Liver (tissue), 9 donors: ENCODE measurements around the gene GNG12. TPM values are rescaled to one million over a fixed set of nuclear protein-coding genes. Genes with fewer than 3 reads are reported as not detected.

ENCODE experiments used
- DNase-seq: peaks from one replicate; pipeline ENCODE4 v3.0.0-alpha.2; 2017; ENCODE audit warnings: low spot score
- H3K27ac ChIP-seq, 2 donors: one replicate each; pipeline ENCODE4 v1.7.0; 2013; ENCODE audit warnings: inconsistent platforms in 2 of 2, low read length in 2 of 2, control low read depth in 1 of 2, low read depth in 1 of 2, mild to moderate bottlenecking in 1 of 2
- H3K27me3 ChIP-seq, 4 donors: one replicate each; pipeline versions ENCODE4 v1.6.1 to v1.7.0; 2013; ENCODE audit warnings: low read length in 3 of 4, inconsistent platforms in 1 of 4, mild to moderate bottlenecking in 1 of 4, moderate library complexity in 1 of 4; ENCODE audit not compliant: control insufficient read depth in 4 of 4, insufficient read depth in 4 of 4
- H3K36me3 ChIP-seq, 4 donors: one replicate each; pipeline versions ENCODE4 v1.6.1 to v1.7.0; 2013; ENCODE audit warnings: low read length in 3 of 4, mild to moderate bottlenecking in 3 of 4, low read depth in 1 of 4, moderate library complexity in 1 of 4; ENCODE audit not compliant: control insufficient read depth in 4 of 4, insufficient read depth in 3 of 4
- H3K4me1 ChIP-seq, 4 donors: one replicate each; pipeline versions ENCODE4 v1.6.1 to v1.7.0; 2013; ENCODE audit warnings: low read length in 3 of 4, mild to moderate bottlenecking in 3 of 4, moderate library complexity in 1 of 4; ENCODE audit not compliant: control insufficient read depth in 4 of 4, insufficient read depth in 4 of 4
- H3K4me3 ChIP-seq, 3 donors: one replicate each; pipeline versions ENCODE4 v1.6.1 to v1.7.0; 2013; ENCODE audit warnings: low read length in 3 of 3, control low read depth in 1 of 3, low read depth in 1 of 3, mild to moderate bottlenecking in 1 of 3
- H3K9ac ChIP-seq, 2 donors: one replicate each; pipeline ENCODE4 v1.7.0; 2013; ENCODE audit warnings: low read length in 2 of 2, mild to moderate bottlenecking in 2 of 2, moderate library complexity in 2 of 2, control low read depth in 1 of 2, low read depth in 1 of 2
- H3K9me3 ChIP-seq, 4 donors: one replicate each; pipeline versions ENCODE4 v1.6.1 to v1.7.0; 2013; ENCODE audit warnings: low read length in 3 of 4; ENCODE audit not compliant: control insufficient read depth in 4 of 4
- EGR1 ChIP-seq, 2 donors: IDR thresholded peaks; 2 replicates each; pipeline ENCODE4 v1.6.1; 2016 to 2018; ENCODE audit warnings: antibody characterized with exemption in 2 of 2, low read depth in 2 of 2
- FOXA1 ChIP-seq: IDR thresholded peaks from 2 replicates; pipeline ENCODE4 v1.6.1; 2016; ENCODE audit warnings: antibody characterized with exemption
- FOXA2 ChIP-seq: IDR thresholded peaks from 2 replicates; pipeline ENCODE4 v1.6.1; 2016; ENCODE audit warnings: antibody characterized with exemption
- GABPA ChIP-seq, 2 donors: IDR thresholded peaks in 1 of 2; conservative IDR thresholded peaks in 1 of 2; 2 replicates each; pipeline ENCODE4 v1.6.1; 2016; ENCODE audit warnings: antibody characterized with exemption in 2 of 2, mild to moderate bottlenecking in 1 of 2, moderate library complexity in 1 of 2
- HNF4A ChIP-seq, 2 donors: conservative IDR thresholded peaks; 2 replicates each; pipeline ENCODE4 v1.6.1; 2016; ENCODE audit warnings: antibody characterized with exemption in 2 of 2, mild to moderate bottlenecking in 2 of 2
- HNF4G ChIP-seq: IDR thresholded peaks from 2 replicates; pipeline ENCODE4 v1.6.1; 2016; ENCODE audit warnings: antibody characterized with exemption
- JUND ChIP-seq, 2 donors: IDR thresholded peaks; 2 replicates each; pipeline ENCODE4 v1.6.1; 2016; ENCODE audit warnings: antibody characterized with exemption in 2 of 2
- MAX ChIP-seq: IDR thresholded peaks from 2 replicates; pipeline ENCODE4 v1.6.1; 2016; ENCODE audit warnings: antibody characterized with exemption
- NR2F2 ChIP-seq: IDR thresholded peaks from 2 replicates; pipeline ENCODE4 v1.6.1; 2016; ENCODE audit warnings: antibody characterized with exemption
- RAD21 ChIP-seq, 2 donors: IDR thresholded peaks; 2 replicates each; pipeline ENCODE4 v1.6.1; 2016; ENCODE audit warnings: antibody characterized with exemption in 2 of 2, mild to moderate bottlenecking in 2 of 2
- SP1 ChIP-seq: IDR thresholded peaks from 2 replicates; pipeline ENCODE4 v1.6.1; 2018; ENCODE audit warnings: antibody characterized with exemption, mild to moderate bottlenecking
- TAF1 ChIP-seq: conservative IDR thresholded peaks from 2 replicates; pipeline ENCODE4 v1.6.1; 2016; ENCODE audit warnings: antibody characterized with exemption, mild to moderate bottlenecking
- YY1 ChIP-seq: IDR thresholded peaks from 2 replicates; pipeline ENCODE4 v1.6.1; 2016; ENCODE audit warnings: antibody characterized with exemption, mild to moderate bottlenecking
- ZBTB33 ChIP-seq: IDR thresholded peaks from 2 replicates; pipeline ENCODE4 v1.6.1; 2016; ENCODE audit warnings: antibody characterized with exemption
- WGBS: extraction: QIAGEN DNeasy Blood & Tissue Kit; methylation state at CpG from one replicate; pipeline ENCODE4 v1.1.7; 2013; 5-methylcytosine and 5-hydroxymethylcytosine counted together
- polyA plus RNA-seq, 2 donors: library from polyadenylated mRNA; stranded (reverse) in 1 of 2; unstranded in 1 of 2; fragments of 200-250 nt in 1 of 2; fragments of >200 nt in 1 of 2; fragmentation: Nextera tagmentation in 1 of 2; extraction: Ambion mirVana in 1 of 2; gene quantifications; one replicate each; pipeline versions ENCODE4 v1.2.1 to v1.2.3, GENCODE V29; 2013 to 2015
- total RNA-seq, 2 donors: library from RNA; depleted of rRNA; stranded (reverse); fragments of >200 nt; gene quantifications; one replicate each; pipeline ENCODE4 v1.2.3, GENCODE V29; 2014
- donor health status: healthy.
- donor health status: healthy.
- donor health status: healthy.
- donor health status: healthy.
- donor health status: healthy.

The GNG12 gene
- total and polyA plus RNA-seq, 4 donors: 15.4 to 26.1 (median 19.7) TPM

- no peak for DNase-seq
- H3K4me3 ChIP-seq: no peak overlapping the region
- H3K9ac ChIP-seq: no peak overlapping the region
- no peaks in the 10 kb centered on the region for H3K9me3 ChIP-seq
- TF ChIP-seq GABPA (IDR thresholded peaks at IDR 0.05 in 1 of 2, conservative IDR thresholded peaks at IDR 0.05 in 1 of 2) (no peak), JUND (IDR thresholded peaks at IDR 0.05) (no peak), SP1 (no peak), FOXA2 (no peak), RAD21 (IDR thresholded peaks at IDR 0.05) (no peak), FOXA1 (no peak)
- H3K27ac ChIP-seq: no peak overlapping the region
- 83% methylated on average over 1 of the region's 1 CpG for WGBS
- no peaks in the 10 kb centered on the region for H3K27me3 ChIP-seq
- no peaks in the 10 kb centered on the region for H3K36me3 ChIP-seq
- H3K4me1 ChIP-seq: peaks cover 0 to 2% (median 0%) of the 10 kb centered on the region in 4 donors
These were observed 28.7 kb upstream of the GNG12 start for GRCh38 chr1:67861856-67862516.

- no peak for DNase-seq
- Histone ChIP-seq H3K36me3 (no peaks in the 10 kb centered on the region), H3K27ac (no peak overlapping the region), H3K4me3 (no peak overlapping the region), H3K4me1 (peaks cover 0 to 4% (median 0%) of the 10 kb centered on the region in 4 donors), H3K27me3 (no peaks in the 10 kb centered on the region), H3K9me3 (no peaks in the 10 kb centered on the region), H3K9ac (no peak overlapping the region)
- 84% methylated on average over 2 of the region's 2 CpGs for WGBS
- TF ChIP-seq JUND (IDR thresholded peaks at IDR 0.05) (no peak), ZBTB33 (no peak), SP1 (no peak)
These were observed 27.5 kb upstream of the GNG12 start for GRCh38 chr1:67860776-67861175.

GRCh38 chr1:67856921-67857320 lies 23.7 kb upstream of the GNG12 start:
- H3K4me3 ChIP-seq: no peak overlapping the region
- H3K36me3 ChIP-seq: no peaks in the 10 kb centered on the region
- peak; percentile 5 to 6 for TF ChIP-seq HNF4A (conservative IDR thresholded peaks at IDR 0.05)
- TF ChIP-seq EGR1 (IDR thresholded peaks at IDR 0.05; ENCODE audit: low read depth in 2 of 2): no peak
- TF ChIP-seq MAX: no peak
- no peak for TF ChIP-seq TAF1
- no peak for TF ChIP-seq YY1
- no peak for DNase-seq
- no peaks in the 10 kb centered on the region for H3K9me3 ChIP-seq
- H3K27me3 ChIP-seq: no peaks in the 10 kb centered on the region
- no peak overlapping the region for H3K9ac ChIP-seq
- 53% methylated on average over 4 of the region's 4 CpGs for WGBS
- no peak overlapping the region for H3K27ac ChIP-seq
- H3K4me1 ChIP-seq: peaks cover 0 to 4% (median 0%) of the 10 kb centered on the region in 4 donors

- Histone ChIP-seq H3K9ac (no peak overlapping the region), H3K9me3 (no peaks in the 10 kb centered on the region), H3K27ac (no peak overlapping the region), H3K36me3 (no peaks in the 10 kb centered on the region), H3K27me3 (no peaks in the 10 kb centered on the region), H3K4me3 (no peak overlapping the region), H3K4me1 (peaks cover 0 to 4% (median 0%) of the 10 kb centered on the region in 4 donors)
- no peak for DNase-seq
- 80% methylated on average over 2 of the region's 2 CpGs for WGBS
- TF ChIP-seq GABPA (IDR thresholded peaks at IDR 0.05 in 1 of 2, conservative IDR thresholded peaks at IDR 0.05 in 1 of 2): no peak
- no peak for TF ChIP-seq HNF4G
- TF ChIP-seq NR2F2: no peak
- TF ChIP-seq MAX: no peak
- TF ChIP-seq EGR1 (IDR thresholded peaks at IDR 0.05; ENCODE audit: low read depth in 2 of 2): no peak
- TF ChIP-seq SP1: no peak
- TF ChIP-seq RAD21 (IDR thresholded peaks at IDR 0.05): no peak
- no peak for TF ChIP-seq ZBTB33
- TF ChIP-seq TAF1: no peak
- TF ChIP-seq FOXA2: no peak
These were observed 22.7 kb upstream of the GNG12 start for GRCh38 chr1:67855961-67856360.
